Upper lobe of left lung (tissue), 4 donors: Measurements from ENCODE around the gene ARMH4.

Experiments
- CTCF ChIP-seq, 6 experiments: fragments of 450-650 bp in 4 of 6; fragments of 200-600 bp in 2 of 6; sonication (generic) in 2 of 6; IDR thresholded peaks; one replicate each; pipeline ENCODE4 v1.5.1; 2016 to 2019; ENCODE audit warnings: antibody characterized with exemption in 6 of 6
- EP300 ChIP-seq, 4 donors: sonication (generic); formaldehyde crosslinking; IDR thresholded peaks; one replicate each; pipeline ENCODE4 v1.5.1; 2017; ENCODE audit warnings: antibody characterized with exemption in 4 of 4, control low read depth in 2 of 4
- POLR2A ChIP-seq, 4 donors: fragments of 450-650 bp; IDR thresholded peaks; one replicate each; pipeline ENCODE4 v1.5.1; 2016 to 2017; ENCODE audit warnings: antibody characterized with exemption in 4 of 4, mild to moderate bottlenecking in 2 of 4
- POLR2AphosphoS5 ChIP-seq, 2 donors: sonication (generic); formaldehyde crosslinking; IDR thresholded peaks; one replicate each; pipeline ENCODE4 v1.5.1; 2017; ENCODE audit warnings: antibody characterized with exemption in 2 of 2

GRCh38 chr14:58138031-58138713, 13.8 kb downstream of the ARMH4 start:
- TF ChIP-seq CTCF (IDR thresholded peaks at IDR 0.05) (no peak), POLR2A (IDR thresholded peaks at IDR 0.05) (no peak), POLR2AphosphoS5 (IDR thresholded peaks at IDR 0.05) (no peak), EP300 (IDR thresholded peaks at IDR 0.05) (no peak)
